HG03175 (cell line): Measurements from ENCODE around the gene OR10H1.
"Not testable (repeated sequence)": the region's sequence is repeated elsewhere in the genome, so short reads cannot be mapped to it uniquely, and the experiment has no call there.

ENCODE experiments used
- ATAC-seq: cut with Tn5 transposase; IDR thresholded peaks from one replicate; pipeline ENCODE4 v1.9.1; 2021; ENCODE audit warnings: mild to moderate bottlenecking, moderate library complexity; ENCODE audit not compliant: unreplicated experiment

OR10H1 gene

GRCh38 chr19:15775249-15775648 is 40.2 kb downstream of the OR10H1 start:
- ATAC-seq, result no peak

GRCh38 chr19:15774159-15774558 is 41.3 kb downstream of the OR10H1 start:
- not testable (repeated sequence) for ATAC-seq

GRCh38 chr19:15769586-15769985 is 45.9 kb downstream of the OR10H1 start:
- ATAC-seq, result no peak

DNA sequence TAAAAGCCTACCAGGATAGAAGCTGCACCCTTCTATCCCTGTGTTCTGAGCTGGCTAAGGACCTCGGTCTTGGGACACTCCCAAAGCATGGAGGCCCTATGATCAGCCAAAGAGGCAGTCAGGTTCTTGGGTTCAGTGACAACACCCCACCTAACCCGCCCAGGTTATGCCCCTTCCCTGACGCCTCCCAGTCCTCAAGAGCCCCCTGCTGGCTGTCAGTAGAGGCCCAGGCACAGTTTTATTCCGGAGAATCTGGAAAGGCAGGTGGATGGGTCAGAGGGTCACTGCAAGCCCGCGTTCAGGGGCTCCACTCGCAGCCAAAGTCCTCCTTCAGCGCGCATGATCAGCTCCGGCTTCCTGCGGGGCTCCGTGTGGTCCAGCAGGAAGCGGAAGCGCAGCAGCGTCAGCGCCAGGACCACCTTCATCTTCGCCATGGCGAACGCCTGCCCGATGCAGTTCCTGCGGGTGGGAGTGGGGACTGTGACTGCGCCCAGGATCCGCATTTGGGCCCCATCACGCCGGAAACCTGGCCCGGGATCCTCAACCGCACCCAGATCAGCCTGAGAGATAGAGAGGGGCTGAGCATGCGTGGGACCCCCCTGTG is 55.4 kb downstream of the OR10H1 start:
- no peak for ATAC-seq

DNA sequence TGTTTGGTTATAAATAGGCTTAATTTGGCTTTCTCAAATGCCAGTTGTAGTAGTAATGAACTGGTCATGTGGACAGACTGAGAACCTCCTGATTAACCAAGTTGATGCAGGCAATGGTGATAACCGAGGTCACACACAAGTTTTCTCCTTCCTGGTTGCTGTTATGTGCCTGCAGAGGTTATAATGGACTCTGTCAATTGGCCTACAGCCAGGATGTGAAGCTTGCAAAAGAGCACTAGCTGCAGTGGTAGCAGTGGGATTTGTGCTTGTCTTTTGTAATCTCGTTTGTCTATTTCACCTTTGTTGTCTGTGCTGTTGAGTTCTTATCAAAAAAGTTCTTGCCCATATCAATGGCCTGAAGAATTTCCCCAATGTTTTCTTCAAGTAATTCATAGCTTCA is 57.1 kb downstream of the OR10H1 start:
- ATAC-seq, result no peak
